H7 (cell line): ENCODE data around the gene RETN. TPM values are rescaled to one million over a fixed set of nuclear protein-coding genes. Genes with fewer than 3 reads are reported as not detected.

Experiments used
- DNase-seq: peaks from one replicate; pipeline ENCODE4 v3.0.0; 2012
- H3K27me3 ChIP-seq: 2 replicates; pipeline ENCODE4 v1.6.0; 2011; ENCODE audit warnings: mild to moderate bottlenecking, low read length; ENCODE audit not compliant: control insufficient read depth, insufficient read depth
- H3K36me3 ChIP-seq: replicated peaks from 2 replicates; pipeline ENCODE4 v1.5.1; 2011; ENCODE audit warnings: low read length; ENCODE audit not compliant: control insufficient read depth, insufficient read depth
- H3K4me3 ChIP-seq: 2 replicates; pipeline ENCODE4 v1.5.1; 2011; ENCODE audit warnings: low read depth, mild to moderate bottlenecking, control low read depth, low read length, moderate library complexity; ENCODE audit not compliant: insufficient read depth
- total RNA-seq: library from RNA; depleted of rRNA; stranded (reverse); fragments of >200 nt; shearing (Covaris generic); gene quantifications from 2 replicates; pipeline ENCODE4 v1.2.3, GENCODE V29; 2014

RETN gene
- total RNA-seq, 1 experiment from 2014 or later = not detected

GRCh38 chr19:7698583-7698982 is 29.7 kb downstream of the RETN start:
- no peak for DNase-seq
- peaks cover 4% of the 10 kb centered on the region for H3K27me3 ChIP-seq
- no peaks in the 10 kb centered on the region for H3K36me3 ChIP-seq
- no peak overlapping the region for H3K4me3 ChIP-seq

GRCh38 chr19:7699003-7699402 is 30.2 kb downstream of the RETN start:
- Histone ChIP-seq H3K4me3 (no peak overlapping the region), H3K27me3 (peaks cover 4% of the 10 kb centered on the region), H3K36me3 (no peaks in the 10 kb centered on the region)
- DNase-seq = no peak

- no peak overlapping the region for H3K4me3 ChIP-seq
- peaks cover 4% of the 10 kb centered on the region for H3K27me3 ChIP-seq
- peak; percentile 32 for DNase-seq
- H3K36me3 ChIP-seq = no peaks in the 10 kb centered on the region
These were observed 30.9 kb downstream of the RETN start for GRCh38 chr19:7699417-7700401.

- peaks cover 4% of the 10 kb centered on the region for H3K27me3 ChIP-seq
These were observed 32.3 kb downstream of the RETN start for GRCh38 chr19:7701049-7701653.

GRCh38 chr19:7701654-7702457 is 33.0 kb downstream of the RETN start, which contains the start of gene FCER2:
TSS of gene FCER2 (minus strand) at chr19:7702131. CDS start at chr19:7699760, 2,371 bp downstream.
- Histone ChIP-seq H3K4me3 (no peak within 1 kb of the TSS), H3K36me3 (no peaks in the 10 kb centered on the region), H3K27me3 (peaks cover 4% of the 10 kb centered on the region)
- DNase-seq = peak; percentile 18

More at GRCh38 chr19:7701049-7701653, 32.3 kb downstream of the RETN start:
- H3K4me3 ChIP-seq = no peak overlapping the region
- no peaks in the 10 kb centered on the region for H3K36me3 ChIP-seq
- DNase-seq = peak; percentile 7

GRCh38 chr19:7703332-7703731 is 34.5 kb downstream of the RETN start:
- Histone ChIP-seq H3K4me3 (no peak overlapping the region), H3K36me3 (no peaks in the 10 kb centered on the region), H3K27me3 (peaks cover 2% of the 10 kb centered on the region)
- DNase-seq = peak; percentile 57

GRCh38 chr19:7704280-7705060 is 35.6 kb downstream of the RETN start:
- Histone ChIP-seq H3K27me3 (no peaks in the 10 kb centered on the region; the same call in 1 of the 2 replicates), H3K36me3 (no peaks in the 10 kb centered on the region)
- DNase-seq = peak; percentile 17

GRCh38 chr19:7705387-7706187 is 36.7 kb downstream of the RETN start:
- H3K27me3 ChIP-seq = no peaks in the 10 kb centered on the region; the same call in 1 of the 2 replicates
- no peaks in the 10 kb centered on the region for H3K36me3 ChIP-seq
- no peak overlapping the region for H3K4me3 ChIP-seq
- DNase-seq = peak; percentile 31

More at GRCh38 chr19:7704280-7705060, 35.6 kb downstream of the RETN start:
- no peak overlapping the region for H3K4me3 ChIP-seq

GRCh38 chr19:7706188-7706954 is 37.5 kb downstream of the RETN start:
- Histone ChIP-seq H3K27me3 (no peaks in the 10 kb centered on the region), H3K36me3 (no peaks in the 10 kb centered on the region), H3K4me3 (no peak overlapping the region)
- no peak for DNase-seq

- DNase-seq = peak; percentile 43
- Histone ChIP-seq H3K36me3 (no peaks in the 10 kb centered on the region), H3K27me3 (no peaks in the 10 kb centered on the region), H3K4me3 (no peak overlapping the region)
These were observed 38.2 kb downstream of the RETN start for GRCh38 chr19:7706955-7707456.

- no peaks in the 10 kb centered on the region for H3K36me3 ChIP-seq
- H3K27me3 ChIP-seq = no peaks in the 10 kb centered on the region
- DNase-seq = no peak
- H3K4me3 ChIP-seq = no peak overlapping the region
These were observed 41.1 kb downstream of the RETN start for GRCh38 chr19:7709932-7710460.

GRCh38 chr19:7710616-7711015 is 41.8 kb downstream of the RETN start:
- Histone ChIP-seq H3K27me3 (no peaks in the 10 kb centered on the region), H3K4me3 (no peak overlapping the region), H3K36me3 (no peaks in the 10 kb centered on the region)
- DNase-seq = no peak
